Keratinocyte (primary cell): ENCODE measurements around the gene IL4R. TPM values are rescaled to one million over a fixed set of nuclear protein-coding genes. Genes with fewer than 3 reads are reported as not detected.

Source experiments
- DNase-seq: peaks from one replicate; pipeline ENCODE4 v3.0.0-alpha.2; 2011; ENCODE audit warnings: low read depth, missing footprints, low spot score
- FAIRE-seq: peaks from 2 replicates; lab custom pipeline; 2011; peaks lifted over from hg19 to GRCh38; lab: Jason Lieb, UNC
- H2AFZ ChIP-seq: 2 replicates; pipeline ENCODE4 v1.6.0; 2012; ENCODE audit warnings: low read length, control low read depth, inconsistent platforms; ENCODE audit not compliant: control insufficient read depth
- H3K27ac ChIP-seq: 2 replicates; pipeline ENCODE4 v1.5.1; 2011; ENCODE audit warnings: low read length; ENCODE audit not compliant: control insufficient read depth, insufficient read depth
- H3K27me3 ChIP-seq: 3 replicates; pipeline ENCODE4 v1.6.0; 2011; ENCODE audit warnings: low read length; ENCODE audit not compliant: control insufficient read depth, insufficient read depth; ENCODE audit errors: extremely low read depth
- H3K36me3 ChIP-seq, 2 experiments: 2 replicates in 1 of 2; 3 replicates in 1 of 2; pipeline ENCODE4 v1.5.1; 2011; ENCODE audit warnings: low read length in 2 of 2, mild to moderate bottlenecking in 1 of 2; ENCODE audit not compliant: control insufficient read depth in 2 of 2, insufficient read depth in 2 of 2; ENCODE audit errors: extremely low read depth in 1 of 2
- H3K4me1 ChIP-seq: 3 replicates; pipeline ENCODE4 v1.5.1; 2011; ENCODE audit warnings: low read length; ENCODE audit not compliant: control insufficient read depth, insufficient read depth; ENCODE audit errors: extremely low read depth
- H3K4me2 ChIP-seq: 3 replicates; pipeline ENCODE4 v1.6.0; 2011; ENCODE audit warnings: low read depth, low read length; ENCODE audit not compliant: control insufficient read depth, insufficient read depth; ENCODE audit errors: extremely low read depth
- H3K4me3 ChIP-seq, 3 experiments: fragments of 200-600 bp in 1 of 3; sonication (generic) in 1 of 3; 2 replicates in 2 of 3; 3 replicates in 1 of 3; pipeline ENCODE4 v1.5.1; 2011 to 2016; ENCODE audit warnings: low read length in 3 of 3, mild to moderate bottlenecking in 3 of 3, control low read depth in 2 of 3, inconsistent platforms in 1 of 3, low read depth in 1 of 3, mixed read lengths in 1 of 3, mixed run types in 1 of 3, moderate library complexity in 1 of 3; ENCODE audit not compliant: control insufficient read depth in 2 of 3, insufficient read depth in 2 of 3; ENCODE audit errors: extremely low read depth in 1 of 3
- H3K79me2 ChIP-seq: 2 replicates; pipeline ENCODE4 v1.6.0; 2012; ENCODE audit warnings: low read length; ENCODE audit not compliant: control insufficient read depth, insufficient read depth
- H3K9ac ChIP-seq: 3 replicates; pipeline ENCODE4 v1.6.0; 2011; ENCODE audit warnings: low read length; ENCODE audit not compliant: control insufficient read depth, insufficient read depth; ENCODE audit errors: extremely low read depth
- H3K9me1 ChIP-seq: 3 replicates; pipeline ENCODE4 v1.6.0; 2011; ENCODE audit warnings: low read length; ENCODE audit not compliant: control insufficient read depth, insufficient read depth; ENCODE audit errors: extremely low read depth
- H3K9me3 ChIP-seq: 2 replicates; pipeline ENCODE4 v1.5.1; 2012; ENCODE audit warnings: low read depth, low read length; ENCODE audit not compliant: control insufficient read depth
- H4K20me1 ChIP-seq: 3 replicates; pipeline ENCODE4 v1.6.0; 2011; ENCODE audit warnings: low read length; ENCODE audit not compliant: control insufficient read depth, insufficient read depth; ENCODE audit errors: extremely low read depth
- CTCF ChIP-seq, 3 experiments: IDR thresholded peaks in 1 of 3; conservative IDR thresholded peaks in 1 of 3; optimal IDR thresholded peaks in 1 of 3; 2 replicates in 2 of 3; 3 replicates in 1 of 3; pipeline versions ENCODE3 to v1.5.1; 2011; ENCODE audit warnings: low read length in 3 of 3, mild to moderate bottlenecking in 3 of 3, moderate library complexity in 2 of 3, control low read depth in 1 of 3, inconsistent platforms in 1 of 3; ENCODE audit not compliant: insufficient read depth in 2 of 3; ENCODE audit errors: extremely low read depth in 1 of 3
- EZH2 ChIP-seq: IDR thresholded peaks from one replicate; pipeline ENCODE4 v1.6.1; 2012; ENCODE audit warnings: inconsistent platforms, mild to moderate bottlenecking, low read length, moderate library complexity
- dilution Hi-C: fragments of 300-500 bp; cut with MboI; formaldehyde crosslinking; loops from one replicate; pipeline ENCODE4 v1.7.0; 2020; ENCODE audit warnings: low sequenced_read_pairs; ENCODE audit not compliant: extremely low pct_ligation_motif_present
- polyA plus RNA-seq, 5 experiments: library from polyadenylated mRNA; depleted of rRNA in 3 of 5; stranded (reverse) in 3 of 5; stranded (forward) in 1 of 5; unstranded in 1 of 5; fragments of >200 nt; gene quantifications; 1 replicate in 1 of 5; 2 replicates in 3 of 5; 3 replicates in 1 of 5; pipeline versions ENCODE4 v1.2.1 to v1.2.3, GENCODE V29; 2011 to 2012; ENCODE audit warnings: missing spikeins in 2 of 5, low read depth in 1 of 5, low replicate concordance in 1 of 5

IL4R gene
- polyA plus RNA-seq, 1 donor (not counting 4 experiments of a cell fraction or from before 2014, with no cell fraction given) = 60.5 TPM

DNA sequence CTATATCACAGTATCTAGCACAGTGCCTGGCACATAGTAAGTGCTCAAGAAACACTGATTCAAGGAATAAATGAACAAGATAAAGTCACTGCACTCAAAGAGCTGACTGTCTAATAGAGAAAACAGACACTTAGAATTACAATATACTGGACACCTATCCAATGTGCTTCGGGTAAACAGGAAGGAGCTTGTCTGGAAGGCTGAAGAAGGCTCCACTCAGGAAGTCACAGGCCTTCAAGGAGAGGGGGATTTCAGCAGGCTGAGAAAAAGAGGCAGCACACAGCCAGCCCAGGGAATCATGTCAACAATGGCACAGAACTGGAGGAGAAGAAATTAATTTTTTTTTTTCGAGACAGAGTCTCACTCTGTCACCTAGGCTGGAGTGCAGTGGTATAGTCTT is 9.7 kb upstream of the IL4R start:
- FAIRE-seq = no peak
- H3K9me1 ChIP-seq = no peaks in the 10 kb centered on the region
- H3K79me2 ChIP-seq = no peaks in the 10 kb centered on the region
- H3K36me3 ChIP-seq = no peaks in the 10 kb centered on the region
- no peaks in the 10 kb centered on the region for H3K9me3 ChIP-seq
- H3K27me3 ChIP-seq = no peaks in the 10 kb centered on the region
- dilution Hi-C loops = no loop called here
- H3K4me1 ChIP-seq = no peaks in the 10 kb centered on the region
- H3K27ac ChIP-seq = no peak overlapping the region
- no peak overlapping the region for H3K9ac ChIP-seq
- H3K4me3 ChIP-seq = no peak overlapping the region
- H4K20me1 ChIP-seq = no peaks in the 10 kb centered on the region
- no peak overlapping the region for H2AFZ ChIP-seq
- H3K4me2 ChIP-seq = no peak overlapping the region
- TF ChIP-seq EZH2 = no peak
- TF ChIP-seq CTCF (optimal IDR thresholded peaks at IDR 0.05 in 1 of 3, IDR thresholded peaks at IDR 0.05 in 1 of 3, conservative IDR thresholded peaks at IDR 0.05 in 1 of 3; ENCODE audit: extremely low read depth in 1 of 3, insufficient read depth in 2 of 3, low read length in 3 of 3) = no peak
- no peak for DNase-seq

DNA sequence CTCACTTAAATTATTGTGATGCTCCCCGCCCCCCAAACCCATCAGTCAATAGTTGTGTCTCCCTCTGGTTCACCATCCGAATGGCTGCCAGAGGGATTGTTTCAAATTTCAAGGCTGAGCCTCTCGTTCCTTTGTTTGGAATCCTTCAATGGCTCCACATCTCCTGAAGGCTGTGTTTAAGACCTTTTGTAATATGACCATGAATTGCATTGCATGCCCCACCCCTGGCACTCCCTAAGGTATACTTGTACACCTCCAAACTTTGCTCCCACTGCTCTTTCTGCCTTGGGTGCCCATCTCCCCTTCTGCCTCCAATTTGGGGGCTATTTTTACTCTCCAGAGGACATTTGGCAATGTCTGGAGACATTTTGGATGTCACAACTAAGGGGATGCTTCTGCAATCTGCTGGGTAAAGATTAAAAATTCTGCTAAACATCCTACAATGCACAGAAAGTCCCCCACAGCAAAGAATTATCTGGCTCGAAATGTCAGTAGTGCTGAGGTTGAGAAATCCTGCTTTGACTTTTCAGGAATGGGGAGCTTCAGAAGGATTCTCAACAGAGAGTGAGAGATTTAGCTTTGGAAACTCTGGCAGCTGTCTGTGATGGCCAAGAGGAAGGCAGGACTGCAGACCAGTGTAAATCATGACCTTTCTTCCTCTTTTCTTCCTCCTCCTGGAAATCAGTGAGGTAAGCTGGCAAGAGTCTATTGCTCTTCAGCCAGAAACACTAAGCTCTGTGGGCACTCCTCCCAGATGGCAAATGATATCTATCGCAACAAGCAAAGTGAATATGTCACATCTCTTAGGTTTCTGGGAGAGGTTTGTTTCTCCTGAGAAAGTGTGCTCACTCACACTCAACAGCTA is 8.7 kb upstream of the IL4R start:
- H3K36me3 ChIP-seq = no peaks in the 10 kb centered on the region
- DNase-seq (no peak), FAIRE-seq (no peak)
- no peak overlapping the region for H2AFZ ChIP-seq
- no peak overlapping the region for H3K4me2 ChIP-seq
- H3K27me3 ChIP-seq = no peaks in the 10 kb centered on the region
- H3K9ac ChIP-seq = no peak overlapping the region
- no peak overlapping the region for H3K27ac ChIP-seq
- dilution Hi-C loops = no loop called here
- H4K20me1 ChIP-seq = no peaks in the 10 kb centered on the region
- no peaks in the 10 kb centered on the region for H3K9me3 ChIP-seq
- TF ChIP-seq EZH2 = no peak
- TF ChIP-seq CTCF (optimal IDR thresholded peaks at IDR 0.05 in 1 of 3, IDR thresholded peaks at IDR 0.05 in 1 of 3, conservative IDR thresholded peaks at IDR 0.05 in 1 of 3; ENCODE audit: extremely low read depth in 1 of 3, insufficient read depth in 2 of 3, low read length in 3 of 3) = no peak
- H3K4me1 ChIP-seq = no peaks in the 10 kb centered on the region
- no peaks in the 10 kb centered on the region for H3K9me1 ChIP-seq
- no peak overlapping the region for H3K4me3 ChIP-seq
- H3K79me2 ChIP-seq = no peaks in the 10 kb centered on the region
